HG02588 (cell line): Measurements from ENCODE around the gene RANBP3.
"Not testable (repeated sequence)": the region's sequence is repeated elsewhere in the genome, so short reads cannot be mapped to it uniquely, and the experiment has no call there.

Experiments
- ATAC-seq: cut with Tn5 transposase; IDR thresholded peaks from one replicate; pipeline ENCODE4 v1.9.1; 2021; ENCODE audit warnings: mild to moderate bottlenecking, moderate library complexity; ENCODE audit not compliant: unreplicated experiment

RANBP3 gene

DNA sequence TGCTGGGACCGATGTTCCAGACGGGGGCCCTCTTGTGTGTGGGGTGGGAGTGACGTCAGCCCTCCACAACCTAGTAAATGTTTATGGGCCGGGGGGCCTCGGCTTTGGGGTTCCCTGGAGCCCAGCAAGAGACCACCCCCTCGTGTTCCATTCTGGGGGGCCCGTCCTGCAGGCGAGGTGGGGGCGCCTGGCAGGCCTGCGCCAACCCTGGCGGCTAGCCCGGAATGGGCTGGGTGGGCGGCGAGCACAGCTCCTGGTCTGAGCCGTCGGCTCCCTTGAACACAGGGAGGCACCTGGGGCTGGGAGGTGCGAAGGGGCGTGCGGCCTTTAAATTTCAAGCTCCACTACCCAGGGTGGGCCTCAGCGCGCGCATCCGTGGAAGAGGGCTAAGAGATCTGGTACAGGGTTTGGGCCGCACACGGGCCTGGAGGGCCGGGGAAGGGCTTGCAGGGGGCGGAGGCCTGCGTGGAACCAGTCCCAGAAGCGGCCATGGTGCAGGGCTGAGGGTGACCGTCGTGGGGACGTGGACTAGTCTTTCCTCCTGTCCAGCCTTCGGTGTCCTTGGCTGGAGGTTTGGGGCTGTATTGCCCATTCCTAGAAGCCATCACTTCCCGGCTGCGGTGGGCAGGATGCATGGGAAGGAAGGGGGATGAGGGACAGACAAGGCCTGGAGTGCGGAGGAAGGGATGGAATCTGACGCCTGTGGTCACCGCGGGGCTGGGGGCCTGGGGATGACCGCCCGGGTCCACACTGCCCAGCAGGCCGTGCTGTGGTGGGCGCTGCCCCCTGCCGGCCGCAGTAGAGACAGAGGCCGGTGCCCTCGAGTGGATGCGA, 85.8 kb downstream of the RANBP3 start:
- no peak for ATAC-seq

DNA sequence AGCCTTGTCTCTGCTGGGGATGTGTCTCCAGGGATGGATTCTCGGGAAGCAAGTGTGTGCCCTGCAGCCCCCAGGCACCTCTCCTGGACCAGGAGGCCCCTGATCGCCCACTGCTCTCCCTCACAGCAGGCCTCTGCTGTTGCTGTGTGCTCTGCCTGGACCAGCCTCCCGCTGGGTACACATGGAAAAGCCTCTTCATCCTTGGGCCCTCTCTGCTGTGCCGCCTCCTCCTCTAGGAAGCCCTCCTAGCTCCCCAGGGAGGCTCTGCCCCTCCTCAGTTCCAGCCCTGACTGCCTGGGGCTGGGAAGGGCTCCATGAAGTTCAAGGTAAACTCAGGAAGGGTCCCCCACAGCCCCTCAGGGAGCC, 86.4 kb downstream of the RANBP3 start:
- no peak for ATAC-seq

DNA sequence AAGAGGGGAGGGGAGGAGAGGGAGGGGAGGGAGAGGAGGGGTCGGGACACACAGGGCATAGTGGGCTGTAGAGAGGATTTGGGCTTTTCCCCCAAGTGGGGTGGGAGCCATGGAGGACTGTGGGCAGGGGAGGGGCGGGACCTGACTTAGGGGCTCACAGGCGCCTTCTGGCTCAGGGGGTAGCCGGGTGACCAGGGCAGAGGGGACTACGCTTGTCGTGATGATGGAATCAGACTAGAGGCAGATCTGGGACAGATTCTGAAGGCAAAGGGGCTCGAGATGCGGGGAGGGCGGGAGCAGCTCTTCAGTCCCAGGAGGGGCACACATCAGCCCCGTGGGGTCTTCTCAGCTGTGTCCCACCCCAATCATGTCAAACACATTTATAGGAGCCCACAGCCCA, 87.8 kb downstream of the RANBP3 start:
- ATAC-seq, result no peak

DNA sequence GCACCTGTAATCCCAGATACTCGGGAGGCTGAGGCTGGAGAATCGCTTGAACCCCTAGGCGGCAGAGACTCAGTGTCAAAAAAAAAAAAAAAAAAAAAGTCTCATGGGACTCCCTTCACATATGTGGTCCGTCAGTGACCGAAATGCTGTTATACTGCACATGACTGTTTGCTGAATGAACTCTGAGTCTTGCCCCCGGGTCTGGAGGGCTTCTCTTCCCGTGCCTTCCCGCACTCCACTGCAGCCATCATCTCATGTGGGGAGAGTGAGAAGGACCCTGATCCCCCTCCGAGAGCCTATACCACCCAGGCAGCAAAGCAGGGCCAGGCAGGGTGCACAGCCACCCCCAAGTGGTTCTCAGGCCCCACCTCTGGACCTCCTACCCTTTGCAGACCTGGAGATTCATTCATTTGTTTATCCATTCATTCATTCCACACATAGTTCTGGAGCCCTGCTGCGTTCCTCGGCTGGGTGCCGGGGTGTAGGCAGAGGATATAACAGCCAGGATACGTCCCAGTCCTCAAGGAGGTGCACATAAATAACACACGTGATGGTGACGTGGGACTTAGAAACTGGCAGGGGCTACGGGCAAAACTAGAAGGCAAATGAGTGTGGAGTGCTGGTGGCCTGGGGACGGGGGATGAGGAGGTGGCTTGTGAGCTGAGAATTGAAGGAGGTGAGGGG, 88.5 kb downstream of the RANBP3 start:
- no peak for ATAC-seq

DNA sequence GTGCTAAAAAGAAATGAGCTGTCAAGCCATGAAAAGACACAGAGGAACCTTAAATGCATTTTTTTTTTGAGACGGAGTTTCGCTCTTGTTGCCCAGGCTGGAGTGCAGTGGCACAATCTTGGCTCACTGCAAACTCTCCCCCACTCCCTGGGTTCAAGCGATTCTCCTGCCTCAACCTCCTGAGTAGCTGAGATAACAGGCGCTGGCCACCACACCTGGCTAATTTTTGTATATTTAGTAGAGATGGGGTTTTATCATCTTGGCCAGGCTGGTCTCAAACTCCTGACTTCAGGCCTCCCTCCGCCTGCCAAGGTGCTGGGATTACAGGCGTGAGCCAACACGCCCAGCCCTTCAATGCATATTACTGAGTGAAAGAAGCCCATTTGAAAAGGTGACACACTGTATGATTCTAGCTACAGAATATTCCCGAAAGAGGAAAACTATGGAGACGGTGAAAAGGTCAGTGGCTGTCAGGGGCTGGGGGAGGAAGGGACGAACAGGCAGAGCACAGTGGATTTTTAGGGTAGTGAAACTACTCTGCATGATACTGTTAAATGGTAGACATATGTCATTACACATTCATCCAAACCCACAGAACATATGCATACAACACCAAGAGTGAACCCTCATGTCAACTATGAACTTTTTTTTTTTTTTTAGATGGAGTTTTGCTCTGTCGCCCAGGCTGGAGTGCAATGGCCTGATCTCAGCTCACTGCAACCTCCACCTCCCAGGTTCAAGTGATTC, 93.7 kb downstream of the RANBP3 start:
- not testable (repeated sequence) for ATAC-seq

DNA sequence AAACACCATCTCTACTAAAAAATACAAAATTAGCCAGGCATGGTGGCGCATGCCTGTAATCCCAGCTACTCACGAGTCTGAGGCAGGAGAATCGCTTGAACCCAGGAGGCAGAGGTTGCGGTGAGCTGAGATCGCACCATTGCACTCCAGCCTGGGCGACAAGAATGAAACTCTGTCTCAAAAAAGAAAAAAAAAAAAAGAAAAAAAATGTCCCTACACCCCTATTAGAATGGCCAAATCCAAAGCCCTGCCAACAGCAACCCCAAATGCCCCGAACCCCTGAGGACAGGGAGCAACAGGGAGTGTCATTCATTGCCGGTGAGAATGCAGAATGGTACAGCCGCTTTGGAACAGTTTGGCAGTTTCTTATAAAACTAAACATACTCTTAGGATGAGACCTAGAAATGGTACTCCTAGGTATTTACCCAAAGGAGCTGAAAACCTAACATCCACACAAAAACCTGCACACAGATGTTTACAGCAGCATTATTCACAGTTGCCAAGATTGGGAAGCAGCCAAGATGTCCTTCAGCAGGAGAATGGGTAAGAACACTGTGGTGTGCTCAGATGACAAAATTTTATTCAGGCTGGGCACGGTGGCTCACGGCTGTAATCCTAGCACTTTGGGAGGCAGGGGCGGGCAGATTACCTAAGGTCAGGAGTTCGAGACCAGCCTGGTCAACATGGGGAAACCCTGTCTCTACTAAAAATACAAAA, 94.6 kb downstream of the RANBP3 start:
- not testable (repeated sequence) for ATAC-seq

DNA sequence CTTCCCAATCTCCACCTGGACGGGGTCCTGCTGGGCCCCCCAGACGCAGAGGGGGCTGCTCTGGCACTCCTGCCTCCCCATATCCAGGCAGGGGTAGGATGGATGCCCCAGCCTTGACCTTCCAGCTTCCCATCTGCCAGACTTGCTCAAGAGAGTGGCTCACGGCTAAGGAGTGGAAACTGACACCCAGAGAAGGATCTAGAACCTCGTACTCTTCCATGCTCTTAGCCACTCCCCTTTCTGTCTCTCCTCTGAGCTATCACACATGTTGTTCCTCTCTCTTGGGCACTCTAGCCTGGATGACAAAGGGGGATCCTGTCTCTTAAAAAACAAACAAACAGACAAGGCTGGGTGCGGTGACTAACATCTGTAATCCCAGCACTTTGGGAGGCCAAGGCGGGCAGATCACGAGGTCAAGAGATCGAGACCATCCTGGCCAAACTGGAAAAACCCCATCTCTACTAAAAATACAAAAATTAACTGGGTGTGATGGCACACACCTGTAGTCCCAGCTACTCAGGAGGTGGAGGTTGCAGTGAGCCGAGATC, 95.4 kb downstream of the RANBP3 start:
- ATAC-seq, result no peak

DNA sequence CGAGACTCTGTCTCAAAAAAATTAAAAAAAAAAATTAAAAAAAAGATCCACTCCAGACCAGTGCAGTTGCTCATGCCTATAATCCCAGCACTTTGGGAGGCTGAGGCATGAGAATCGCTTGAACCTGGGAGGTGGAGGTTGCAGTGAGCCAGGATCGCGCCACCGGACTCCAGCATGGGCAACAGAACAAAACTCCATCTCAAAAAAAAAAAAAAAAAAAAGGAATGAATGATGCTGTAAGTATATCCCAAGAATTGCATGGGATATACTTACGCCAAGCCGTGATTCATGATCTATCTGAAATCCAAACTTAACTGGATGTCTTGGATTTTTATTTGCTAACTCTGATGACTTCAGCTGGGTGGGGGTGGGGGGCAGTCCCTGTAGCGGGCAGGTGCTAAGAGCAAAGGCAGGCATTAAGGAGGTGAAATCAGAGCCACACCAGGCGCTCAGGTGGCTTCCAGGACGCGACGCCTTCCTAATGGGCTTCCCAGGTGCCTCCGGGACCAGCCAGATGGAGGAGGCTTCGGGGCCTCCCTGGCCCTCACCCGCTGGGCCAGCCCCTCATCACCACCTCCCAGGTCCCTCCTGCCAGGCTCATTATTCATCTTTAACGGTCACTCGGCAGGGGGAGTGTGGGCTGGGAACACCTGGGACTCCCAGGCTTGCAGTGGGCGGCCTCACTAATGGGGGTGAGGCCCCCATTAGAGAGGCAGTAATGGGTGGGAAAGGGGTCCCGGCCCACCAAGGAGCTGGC, 96.2 kb downstream of the RANBP3 start:
- no peak for ATAC-seq

DNA sequence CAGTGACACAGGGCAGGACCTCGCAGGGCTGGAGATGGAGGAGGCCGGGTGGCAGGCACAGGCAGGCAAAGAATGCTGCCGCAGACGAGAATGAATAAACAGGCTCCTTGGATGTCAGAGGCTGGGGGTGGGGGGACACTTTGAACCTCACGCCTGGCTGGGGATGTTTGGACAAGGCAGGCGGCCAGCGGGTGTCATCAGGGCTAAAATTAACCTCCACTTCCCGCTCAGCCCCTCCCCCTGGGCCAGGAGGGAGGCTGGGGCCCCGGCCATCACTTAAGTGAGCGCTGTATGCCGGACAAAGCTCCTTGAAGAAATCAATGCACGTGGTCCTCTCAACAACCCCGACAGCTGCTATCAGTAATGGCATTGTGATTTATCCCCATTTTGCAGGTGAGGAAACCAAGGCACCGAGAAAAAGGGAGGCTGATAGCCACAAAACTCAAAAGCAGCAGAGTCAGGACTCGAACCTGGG, 97.3 kb downstream of the RANBP3 start:
- no peak for ATAC-seq

DNA sequence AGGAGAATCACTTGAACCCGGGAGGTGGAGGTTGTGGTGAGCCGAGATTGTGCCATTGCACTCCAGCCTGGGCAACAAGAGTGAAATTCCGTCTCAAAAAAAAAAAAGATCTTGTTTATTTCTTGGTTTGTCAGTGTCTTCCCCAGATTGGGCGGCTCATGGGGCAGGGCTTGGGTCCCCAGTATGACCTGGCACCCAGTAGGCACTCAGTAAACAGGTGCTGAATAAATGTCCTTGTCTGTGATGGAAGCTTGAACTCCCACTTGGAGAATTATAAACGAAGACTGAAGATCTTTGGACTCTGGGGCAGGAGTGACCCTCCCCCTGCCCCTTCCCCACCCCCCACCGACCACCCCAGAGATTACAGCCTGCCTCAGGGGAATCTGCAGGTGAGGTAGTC, 97.7 kb downstream of the RANBP3 start:
- ATAC-seq, result no peak

DNA sequence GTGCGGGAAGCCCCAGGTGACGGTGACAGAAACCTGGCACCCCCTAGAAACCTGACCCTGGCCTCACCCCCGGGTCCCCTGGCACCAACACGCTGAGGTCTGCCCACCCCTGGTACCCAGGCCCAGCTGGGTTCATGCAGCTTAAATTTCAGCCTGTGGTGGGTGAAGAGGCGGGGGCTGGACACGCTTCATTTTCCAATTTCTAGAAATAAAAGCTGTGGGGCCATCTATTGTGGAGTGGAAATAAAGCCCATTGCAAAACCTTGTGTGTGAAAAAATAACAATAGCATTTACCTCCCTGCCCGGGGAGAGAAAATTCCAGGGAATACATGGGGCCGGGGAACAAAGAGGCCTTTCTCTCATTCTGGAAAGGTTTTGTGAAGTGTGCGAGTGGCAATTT, 100.1 kb downstream of the RANBP3 start:
- ATAC-seq, result no peak

DNA sequence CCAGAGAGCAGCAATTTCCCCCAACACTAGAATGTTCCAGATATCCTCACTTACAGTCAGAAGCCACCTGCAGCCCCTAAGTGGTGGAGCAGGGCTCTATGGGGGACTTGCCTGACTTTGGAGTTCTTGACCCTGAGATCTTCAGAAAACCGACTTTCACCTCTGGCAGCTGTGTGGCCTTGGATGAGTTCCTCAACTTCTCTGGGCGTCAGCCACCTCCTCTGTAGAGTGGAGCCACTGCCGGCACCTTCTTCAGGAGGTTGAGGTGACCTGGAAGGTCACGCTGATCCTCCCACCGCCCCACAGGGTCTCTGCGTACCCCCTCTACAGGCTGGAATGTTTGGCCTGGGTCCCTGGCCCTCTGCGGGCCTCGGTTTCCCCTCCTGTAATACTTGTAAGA, 100.5 kb downstream of the RANBP3 start:
- no peak for ATAC-seq

DNA sequence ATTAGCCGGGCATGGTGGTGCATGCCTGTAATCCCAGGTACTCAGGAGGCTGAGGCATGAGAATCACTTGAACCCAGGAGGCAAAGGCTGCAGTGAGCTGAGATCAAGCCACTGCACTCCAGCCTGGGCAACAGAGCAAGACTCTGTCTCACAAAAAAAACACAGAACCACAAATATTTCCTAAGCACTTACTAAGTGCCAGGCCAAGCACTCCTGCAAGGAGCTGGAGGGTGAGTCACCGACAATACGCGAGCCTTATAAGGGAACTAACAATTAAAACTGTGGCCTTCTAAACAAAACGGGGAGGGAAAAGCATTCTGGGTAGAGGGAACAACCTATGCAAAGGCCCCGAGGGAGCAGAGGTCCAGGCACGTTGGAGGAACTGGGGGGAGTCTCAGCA, 103.4 kb downstream of the RANBP3 start:
- not testable (repeated sequence) for ATAC-seq

DNA sequence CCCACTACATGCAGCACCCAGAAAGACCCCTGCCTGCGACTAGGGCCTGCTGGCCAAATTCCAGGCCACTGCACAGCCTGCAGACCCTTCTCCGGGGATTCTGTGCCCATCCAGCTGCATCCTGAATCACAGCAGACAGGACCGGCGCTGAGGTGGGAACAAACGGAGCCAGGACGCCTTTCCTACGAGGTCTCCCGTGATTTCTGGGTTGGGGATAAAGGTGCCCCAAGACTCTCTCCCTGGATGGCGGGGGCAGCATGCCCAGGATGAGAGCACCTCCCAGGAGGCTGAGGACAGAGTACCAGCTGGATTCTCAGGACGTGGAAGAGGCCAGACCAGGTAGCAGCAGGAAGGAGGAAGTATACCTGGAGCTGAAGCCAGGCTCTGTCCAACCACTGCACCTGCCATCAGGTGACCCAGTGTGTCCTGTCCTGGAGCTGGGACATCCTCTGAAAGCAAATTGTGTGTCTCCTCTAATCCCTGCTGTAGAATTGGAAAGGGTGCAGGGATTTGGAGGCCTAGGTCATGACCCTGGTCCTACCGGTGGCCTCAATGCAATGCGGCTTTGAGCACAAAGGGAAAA, 104.2 kb downstream of the RANBP3 start:
- no peak for ATAC-seq

DNA sequence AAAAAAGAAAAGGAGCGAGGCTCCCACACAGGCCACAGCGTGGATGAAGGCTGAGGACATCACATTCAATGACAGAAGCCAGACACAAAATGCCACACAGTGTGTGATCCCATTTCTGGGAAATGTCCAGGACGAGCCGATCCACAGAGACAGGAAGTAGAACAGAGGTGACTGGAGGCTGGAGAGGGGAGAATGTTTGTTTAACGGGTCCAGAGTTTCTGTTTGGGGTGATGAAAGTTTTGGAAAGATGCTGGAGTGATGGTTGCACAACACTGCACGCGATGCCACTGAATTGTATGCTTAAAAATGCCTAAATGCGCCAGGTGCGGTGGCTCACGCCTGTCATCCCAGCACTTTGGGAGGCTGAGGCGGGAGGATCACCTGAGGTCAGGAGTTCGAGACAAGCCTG, 107.0 kb downstream of the RANBP3 start:
- no peak for ATAC-seq

DNA sequence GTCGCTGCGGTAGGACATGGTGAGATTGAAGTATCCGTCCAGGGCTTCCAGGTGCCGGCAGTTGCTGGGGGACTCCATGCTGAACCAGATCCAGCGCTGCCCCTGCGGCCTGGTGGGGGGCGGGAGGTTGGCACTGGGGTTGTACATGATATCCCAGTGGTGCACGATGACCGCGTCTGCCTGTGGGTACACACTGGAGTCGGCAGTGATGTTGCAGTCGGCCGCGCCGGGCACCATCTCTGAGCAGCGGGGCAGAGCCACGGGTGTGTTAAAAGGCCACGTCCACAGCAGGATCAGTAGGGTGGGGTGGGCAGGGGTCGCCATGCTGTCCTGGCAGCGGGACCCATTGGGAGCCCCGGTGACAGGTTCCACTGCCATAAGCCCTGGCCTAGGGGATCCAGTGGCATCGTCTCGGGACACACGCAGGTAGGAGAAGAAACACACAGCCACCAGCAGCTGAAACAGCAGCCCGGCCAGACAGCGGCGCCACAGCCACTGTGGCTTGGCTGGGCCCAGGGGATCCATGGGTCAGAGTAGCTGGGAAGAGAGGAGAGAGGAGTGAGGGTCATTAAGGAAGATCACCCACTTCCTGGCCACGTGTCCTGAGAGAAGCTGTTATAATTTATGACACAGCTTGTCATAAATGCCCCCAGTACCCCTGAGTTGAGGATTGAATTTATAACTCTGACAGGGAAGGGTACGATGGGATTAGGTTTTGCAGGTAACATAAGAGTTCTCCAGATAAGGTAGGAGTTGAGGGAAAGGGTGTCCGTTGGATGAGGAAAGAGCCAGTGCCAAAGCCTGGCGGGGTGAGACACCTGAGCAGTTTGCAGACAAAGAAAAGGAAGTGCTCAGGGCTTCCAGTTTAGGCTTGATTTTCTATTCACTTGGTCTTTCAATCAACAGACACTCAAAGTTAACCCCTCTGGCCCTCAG, 110.5 kb downstream of the RANBP3 start:
- ATAC-seq, result no peak
